Esophagus squamous epithelium (tissue), 4 donors: ENCODE measurements around the gene POLR2C.

Experiments
- CTCF ChIP-seq, 6 experiments: fragments of 450-650 bp in 4 of 6; fragments of 200-600 bp in 2 of 6; sonication (generic) in 2 of 6; IDR thresholded peaks; one replicate each; pipeline ENCODE4 v1.5.1; 2016 to 2019; ENCODE audit warnings: antibody characterized with exemption in 6 of 6, mild to moderate bottlenecking in 4 of 6, moderate library complexity in 4 of 6
- POLR2A ChIP-seq, 4 donors: fragments of 450-650 bp; IDR thresholded peaks; one replicate each; pipeline ENCODE4 v1.6.1; 2017; ENCODE audit warnings: antibody characterized with exemption in 4 of 4, mild to moderate bottlenecking in 4 of 4, moderate library complexity in 3 of 4

- TF ChIP-seq CTCF (IDR thresholded peaks at IDR 0.05) (no peak), POLR2A (IDR thresholded peaks at IDR 0.05) (no peak)
Measured at GRCh38 chr16:57413301-57413730, 49.2 kb upstream of the POLR2C start.
